HG03025 (cell line): ENCODE results near the gene MRGPRX4.
"Not testable (repeated sequence)": the region's sequence is repeated elsewhere in the genome, so short reads cannot be mapped to it uniquely, and the experiment has no call there.

Source experiments
- ATAC-seq: cut with Tn5 transposase; IDR thresholded peaks from one replicate; pipeline ENCODE4 v1.9.1; 2021; ENCODE audit warnings: mild to moderate bottlenecking, moderate library complexity; ENCODE audit not compliant: unreplicated experiment, low FRiP score

The MRGPRX4 gene

DNA sequence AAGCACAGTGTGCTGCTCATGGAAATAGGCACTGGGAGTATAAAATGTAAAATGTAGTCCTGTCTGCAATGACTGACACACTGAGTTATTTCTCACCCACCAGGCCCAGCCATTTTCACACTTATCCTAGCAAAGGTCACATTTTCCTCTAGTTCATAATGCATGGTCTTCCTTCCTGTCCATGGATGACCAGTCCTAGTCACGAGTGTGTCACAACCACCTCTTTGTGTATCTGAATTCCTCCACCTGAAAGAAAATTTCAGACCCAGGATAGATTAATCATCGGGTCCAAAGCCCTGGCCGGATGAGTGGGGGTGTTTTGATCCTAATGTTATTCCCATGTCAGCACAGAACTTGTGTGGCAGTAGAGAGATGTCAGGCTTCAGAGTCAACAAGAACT is at the start of gene MRGPRX4:
TSS of gene MRGPRX4 (plus strand) at position 172 of the 400 bp plus-strand sequence. CDS start 420 bp downstream, outside the sequence.
- no peak for ATAC-seq

DNA sequence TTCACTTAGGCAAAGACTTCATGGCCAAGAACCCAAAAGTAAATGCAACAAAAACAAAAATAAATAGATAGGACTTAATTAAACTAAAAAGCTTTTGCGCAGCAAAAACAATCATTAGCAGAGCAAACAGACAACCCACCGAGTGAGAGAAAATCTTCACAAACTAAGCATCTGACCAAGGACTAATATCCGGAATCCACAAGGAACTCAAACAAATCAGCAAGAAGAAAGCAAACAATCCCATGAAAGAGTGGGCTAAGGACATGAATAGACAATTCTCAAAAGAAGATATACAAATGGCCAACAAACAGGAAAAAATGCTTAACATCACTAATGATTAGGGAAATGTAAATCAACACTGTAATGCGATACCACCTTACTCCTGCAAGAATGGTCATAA is 41.5 kb upstream of the MRGPRX4 start:
- ATAC-seq: not testable (repeated sequence)

DNA sequence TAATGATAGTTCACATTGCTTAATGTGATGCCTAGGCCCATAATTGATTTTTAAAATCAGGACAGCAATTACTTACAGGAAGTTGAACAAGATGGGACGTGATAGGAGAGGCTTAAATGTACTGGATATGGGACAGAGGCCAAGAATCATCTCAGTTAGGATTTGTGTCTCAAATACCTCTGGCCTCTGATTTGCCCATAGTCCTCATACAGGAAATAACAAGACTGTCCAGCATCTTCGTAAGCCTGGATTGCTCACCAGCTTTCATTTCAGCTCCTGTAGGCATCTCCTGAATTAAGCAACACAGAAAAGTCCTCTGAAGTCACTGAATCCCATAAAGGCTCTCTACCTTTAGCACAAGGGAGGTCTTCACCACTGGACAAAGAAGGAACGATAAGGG is 40.3 kb upstream of the MRGPRX4 start, which contains the start of gene MRGPRX3:
TSS of gene MRGPRX3 (plus strand) at position 231 of the 400 bp plus-strand sequence. CDS start 4,632 bp downstream, outside the sequence.
- ATAC-seq: no peak

DNA sequence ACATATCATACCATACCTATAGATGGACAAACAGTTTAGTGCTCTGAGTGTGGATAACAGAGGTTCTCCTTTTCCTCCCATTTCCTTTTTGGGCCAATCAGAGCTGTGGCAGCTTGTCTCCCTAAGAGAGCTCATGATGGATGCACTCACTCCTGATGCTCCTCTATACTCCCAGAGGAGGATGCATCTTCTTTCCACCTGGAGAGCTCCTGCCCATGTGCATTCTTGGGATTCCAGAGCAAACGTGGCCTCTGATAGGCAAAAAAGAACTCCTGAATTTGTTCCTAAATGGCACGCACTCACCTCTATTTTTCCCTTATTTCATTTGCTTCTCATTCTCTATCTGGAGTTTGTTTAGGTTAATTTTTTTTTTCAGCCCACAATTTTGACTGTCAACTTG is 37.3 kb upstream of the MRGPRX4 start:
- ATAC-seq: no peak

DNA sequence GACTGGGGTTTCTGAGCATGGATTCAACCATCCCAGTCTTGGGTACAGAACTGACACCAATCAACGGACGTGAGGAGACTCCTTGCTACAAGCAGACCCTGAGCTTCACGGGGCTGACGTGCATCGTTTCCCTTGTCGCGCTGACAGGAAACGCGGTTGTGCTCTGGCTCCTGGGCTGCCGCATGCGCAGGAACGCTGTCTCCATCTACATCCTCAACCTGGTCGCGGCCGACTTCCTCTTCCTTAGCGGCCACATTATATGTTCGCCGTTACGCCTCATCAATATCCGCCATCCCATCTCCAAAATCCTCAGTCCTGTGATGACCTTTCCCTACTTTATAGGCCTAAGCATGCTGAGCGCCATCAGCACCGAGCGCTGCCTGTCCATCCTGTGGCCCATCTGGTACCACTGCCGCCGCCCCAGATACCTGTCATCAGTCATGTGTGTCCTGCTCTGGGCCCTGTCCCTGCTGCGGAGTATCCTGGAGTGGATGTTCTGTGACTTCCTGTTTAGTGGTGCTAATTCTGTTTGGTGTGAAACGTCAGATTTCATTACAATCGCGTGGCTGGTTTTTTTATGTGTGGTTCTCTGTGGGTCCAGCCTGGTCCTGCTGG is 35.3 kb upstream of the MRGPRX4 start:
- ATAC-seq: no peak

DNA sequence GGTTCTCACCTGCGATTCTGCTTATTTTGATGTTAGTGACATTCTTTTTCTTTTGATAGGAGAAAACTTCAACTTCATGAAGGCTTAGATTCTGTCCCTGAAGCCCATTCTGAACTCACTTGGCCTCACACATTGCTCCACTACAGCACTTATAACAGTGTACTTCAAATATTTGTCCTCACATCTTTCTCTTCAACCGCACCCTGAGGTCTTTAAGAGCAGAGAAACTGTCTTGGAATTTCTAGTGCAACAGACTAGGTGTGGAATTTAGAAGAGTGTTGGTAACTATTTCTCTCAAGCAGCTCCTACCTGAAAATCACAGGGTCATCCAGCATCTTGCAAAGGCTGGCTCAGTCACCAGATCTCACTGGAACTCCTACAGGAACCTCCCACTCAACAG is 32.5 kb upstream of the MRGPRX4 start:
- no peak for ATAC-seq

DNA sequence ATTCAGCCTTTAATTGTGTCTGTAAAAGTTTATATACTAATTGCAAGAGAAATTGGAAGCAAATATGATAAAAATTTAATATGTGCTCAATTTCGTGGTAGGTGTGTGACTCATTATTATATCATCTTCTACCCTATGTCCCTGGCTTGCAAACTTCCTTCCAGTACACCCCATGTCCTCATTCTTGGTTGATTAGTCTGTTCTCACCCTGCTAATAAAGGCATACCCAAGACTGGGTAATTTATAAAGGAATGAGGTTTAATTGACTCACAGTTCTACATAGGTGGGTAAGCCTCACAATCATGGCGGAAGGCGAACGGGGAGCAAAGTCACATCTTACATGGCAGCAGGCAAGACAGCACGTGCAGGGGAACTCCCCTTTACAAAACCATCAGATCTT is 28.4 kb upstream of the MRGPRX4 start:
- no peak for ATAC-seq

DNA sequence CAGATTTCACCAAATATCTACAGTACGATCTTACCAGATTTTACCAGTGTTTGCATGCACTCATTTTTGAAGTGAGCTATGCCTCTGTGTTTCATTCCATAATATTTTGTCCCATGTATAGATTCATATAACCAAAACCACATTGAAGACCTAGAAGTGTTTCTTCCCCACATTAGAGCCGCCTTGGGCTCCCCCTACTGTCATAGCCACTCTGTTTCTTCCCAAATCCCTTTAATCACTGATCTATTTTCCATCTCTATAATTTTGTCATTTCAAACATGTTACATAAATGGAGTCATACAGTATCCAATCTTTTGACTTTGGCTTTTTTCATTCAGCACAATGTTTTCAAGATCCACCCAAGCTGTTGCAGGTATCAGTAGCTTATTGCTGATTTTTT is 27.6 kb upstream of the MRGPRX4 start:
- no peak for ATAC-seq

DNA sequence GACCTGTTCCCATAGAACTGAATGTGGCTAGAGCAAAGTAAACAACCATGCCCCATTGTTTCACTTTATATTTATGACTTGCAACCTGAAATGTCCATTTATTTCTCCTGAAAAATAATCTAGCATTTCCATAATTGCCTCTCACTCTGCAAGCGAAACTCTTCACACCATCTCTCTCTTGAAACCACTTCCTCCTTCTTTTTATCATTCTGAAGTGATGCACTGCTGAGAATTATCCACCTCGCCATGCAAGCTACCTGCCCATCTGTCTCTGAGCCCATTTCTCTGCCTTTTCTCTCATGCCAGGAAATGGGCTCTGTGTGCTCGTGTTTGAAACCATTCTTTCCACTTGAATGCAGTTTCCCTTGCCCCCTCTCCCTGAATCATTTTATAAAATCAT is 26.8 kb upstream of the MRGPRX4 start:
- no peak for ATAC-seq

DNA sequence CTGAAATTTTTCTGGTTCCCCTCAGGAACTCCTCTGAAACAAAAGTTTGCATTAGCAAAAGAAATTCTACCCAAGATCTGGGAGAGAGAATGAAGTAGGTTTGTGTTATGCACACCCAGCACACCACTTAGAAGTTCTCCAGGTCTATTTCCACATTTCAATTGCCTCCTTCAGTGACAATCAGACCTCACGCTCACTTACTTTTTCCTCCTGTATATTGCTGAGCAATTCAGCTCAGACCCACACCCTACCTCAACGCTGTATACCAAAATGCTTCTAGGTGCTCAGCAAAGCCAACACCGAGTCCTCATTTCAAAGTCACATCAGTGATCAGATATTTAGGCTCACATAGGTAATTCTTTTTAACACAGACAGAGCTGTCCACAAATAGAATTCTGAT is 21.1 kb upstream of the MRGPRX4 start:
- ATAC-seq: no peak

DNA sequence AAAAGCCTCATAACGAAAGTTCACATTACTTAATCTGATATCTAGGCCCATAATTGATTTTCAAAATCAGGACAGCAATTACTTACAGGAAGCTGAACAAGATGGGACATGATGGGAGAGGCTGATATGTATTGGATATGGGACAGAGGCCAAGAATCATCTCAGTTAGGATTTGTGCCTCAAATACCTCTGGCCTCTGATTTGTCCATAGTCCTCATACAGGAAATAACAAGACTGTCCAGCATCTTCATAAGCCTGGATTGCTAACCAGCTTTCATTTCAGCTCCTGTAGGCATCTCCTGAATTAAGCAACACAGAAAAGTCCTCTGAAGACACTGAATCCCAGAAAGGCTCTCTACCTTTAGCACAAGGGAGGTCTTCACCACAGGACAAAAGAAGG is 4.3 kb upstream of the MRGPRX4 start:
- no peak for ATAC-seq

DNA sequence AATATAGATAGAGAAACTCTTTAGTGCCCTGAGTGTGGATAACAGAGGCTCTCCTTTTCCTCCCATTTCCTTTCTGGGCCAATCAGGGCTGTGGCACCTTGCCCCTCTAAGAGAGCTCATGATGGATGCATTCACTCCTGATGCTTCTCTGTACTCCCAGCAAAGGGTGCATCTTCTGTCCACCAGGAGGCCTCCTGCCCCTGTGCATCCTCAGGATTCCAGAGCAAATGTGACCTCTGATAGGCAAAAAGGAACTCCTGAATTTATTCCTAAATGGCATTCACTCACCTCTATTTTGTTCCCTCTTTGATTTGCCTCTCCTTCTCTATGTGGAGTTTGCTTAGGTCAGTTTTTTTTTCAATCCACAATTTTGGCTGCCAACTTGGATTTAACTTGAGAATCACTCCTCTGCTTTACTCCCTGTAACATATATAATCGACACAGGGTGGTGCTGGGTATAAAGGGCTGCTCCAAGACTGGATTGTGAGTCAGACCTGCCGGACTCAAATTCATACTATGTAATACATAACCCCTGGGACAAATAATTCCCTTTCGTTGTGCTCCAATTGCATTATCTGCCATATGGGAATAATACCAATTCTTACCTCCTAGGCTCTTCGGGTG is 1.1 kb upstream of the MRGPRX4 start:
- ATAC-seq: no peak

DNA sequence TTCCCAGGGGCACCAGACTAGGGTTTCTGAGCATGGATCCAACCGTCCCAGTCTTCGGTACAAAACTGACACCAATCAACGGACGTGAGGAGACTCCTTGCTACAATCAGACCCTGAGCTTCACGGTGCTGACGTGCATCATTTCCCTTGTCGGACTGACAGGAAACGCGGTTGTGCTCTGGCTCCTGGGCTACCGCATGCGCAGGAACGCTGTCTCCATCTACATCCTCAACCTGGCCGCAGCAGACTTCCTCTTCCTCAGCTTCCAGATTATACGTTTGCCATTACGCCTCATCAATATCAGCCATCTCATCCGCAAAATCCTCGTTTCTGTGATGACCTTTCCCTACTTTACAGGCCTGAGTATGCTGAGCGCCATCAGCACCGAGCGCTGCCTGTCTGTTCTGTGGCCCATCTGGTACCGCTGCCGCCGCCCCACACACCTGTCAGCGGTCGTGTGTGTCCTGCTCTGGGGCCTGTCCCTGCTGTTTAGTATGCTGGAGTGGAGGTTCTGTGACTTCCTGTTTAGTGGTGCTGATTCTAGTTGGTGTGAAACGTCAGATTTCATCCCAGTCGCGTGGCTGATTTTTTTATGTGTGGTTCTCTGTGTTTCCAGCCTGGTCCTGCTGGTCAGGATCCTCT is 709 bp downstream of the MRGPRX4 start:
- no peak for ATAC-seq

DNA sequence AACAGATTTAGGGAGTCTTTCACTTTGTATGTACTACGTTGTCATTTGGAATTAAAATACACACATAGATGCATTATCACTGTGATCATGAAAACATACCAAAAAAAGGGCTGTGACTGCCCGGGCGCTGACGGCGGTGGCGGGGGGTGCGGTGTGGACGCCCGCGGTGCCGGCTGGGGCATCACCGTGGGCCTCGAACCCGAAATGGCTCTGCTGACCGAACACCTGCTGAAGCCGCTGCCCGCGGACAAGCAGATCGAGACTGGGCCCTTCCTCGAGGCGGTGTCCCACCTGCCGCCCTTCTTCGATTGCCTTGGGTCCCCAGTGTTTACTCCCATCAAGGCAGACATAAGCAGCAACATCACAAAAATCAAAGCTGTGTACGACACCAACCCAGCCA is 16.2 kb downstream of the MRGPRX4 start:
- no peak for ATAC-seq

DNA sequence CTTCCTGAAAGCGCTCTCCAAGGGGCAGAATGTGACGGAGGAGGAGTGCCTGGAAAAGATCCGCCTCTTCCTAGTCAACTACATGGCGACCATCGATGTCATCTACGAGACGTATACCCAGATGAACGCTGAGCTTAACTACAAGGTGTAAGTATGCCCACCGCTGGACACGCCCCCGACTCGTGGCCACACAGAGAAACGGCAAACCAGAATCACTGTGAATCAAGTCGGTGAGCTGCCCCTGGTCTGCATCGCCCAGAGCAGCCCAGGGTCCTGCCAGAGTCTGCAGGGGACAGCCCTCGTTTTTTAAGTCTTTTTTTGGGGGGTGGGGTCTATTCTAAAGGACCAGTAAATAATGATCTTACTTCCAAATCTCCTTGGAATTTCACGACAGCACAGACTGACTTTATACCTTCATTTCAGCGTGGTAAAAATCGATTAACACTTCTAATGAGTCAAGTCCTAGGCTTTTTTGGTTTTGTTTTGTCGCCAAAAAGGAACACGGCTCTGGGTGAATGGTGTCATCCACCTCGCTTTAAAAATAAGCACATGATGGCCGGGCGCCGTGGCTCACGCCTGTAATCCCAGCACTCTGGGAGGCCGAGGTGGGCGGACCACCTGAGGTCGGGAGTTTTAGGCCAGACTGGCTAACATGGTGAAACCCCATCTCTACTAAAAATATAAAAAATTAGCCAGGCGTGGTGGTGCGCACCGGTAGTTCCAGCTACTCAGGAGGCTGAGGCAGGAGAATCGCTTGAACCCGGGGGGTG is 17.0 kb downstream of the MRGPRX4 start:
- not testable (repeated sequence) for ATAC-seq

DNA sequence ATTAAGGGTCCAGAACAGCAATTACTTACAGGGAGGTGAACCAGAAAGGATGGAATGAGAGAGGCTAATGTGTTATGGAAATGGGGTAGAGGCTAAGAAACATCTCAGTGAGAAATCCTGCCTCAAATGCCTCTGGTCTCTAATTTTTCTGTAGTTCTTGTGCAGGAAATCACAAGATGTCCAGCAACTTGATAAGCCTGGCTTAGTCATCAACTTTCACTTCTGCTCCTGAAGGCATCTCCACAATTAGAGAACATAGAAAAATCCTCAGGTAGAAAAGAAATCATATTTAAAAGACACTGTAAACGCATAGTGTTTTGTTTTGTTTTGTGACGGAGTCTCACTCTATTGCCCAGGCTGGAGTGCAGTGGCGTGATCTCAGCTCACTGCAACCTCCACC is 18.7 kb downstream of the MRGPRX4 start:
- no peak for ATAC-seq

DNA sequence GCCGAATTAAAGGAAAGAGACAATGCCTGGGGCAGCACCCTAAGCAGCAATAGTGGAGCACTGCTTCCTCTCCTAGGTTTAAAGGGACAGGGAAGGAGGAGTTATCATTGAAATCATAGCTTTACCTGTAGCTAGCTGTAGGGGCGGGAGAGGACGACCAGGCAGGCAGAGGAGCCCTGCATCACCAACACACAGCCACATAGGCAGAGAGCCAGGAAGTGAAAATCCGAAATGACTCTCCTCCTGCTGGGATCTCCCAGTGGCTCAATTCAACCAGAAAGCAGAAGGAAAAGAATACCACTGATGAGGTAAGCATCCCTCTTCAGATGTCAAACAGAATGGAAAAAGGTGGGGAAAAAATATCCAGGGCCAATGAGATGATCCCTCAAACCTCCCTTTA is 20.4 kb downstream of the MRGPRX4 start:
- ATAC-seq: no peak

DNA sequence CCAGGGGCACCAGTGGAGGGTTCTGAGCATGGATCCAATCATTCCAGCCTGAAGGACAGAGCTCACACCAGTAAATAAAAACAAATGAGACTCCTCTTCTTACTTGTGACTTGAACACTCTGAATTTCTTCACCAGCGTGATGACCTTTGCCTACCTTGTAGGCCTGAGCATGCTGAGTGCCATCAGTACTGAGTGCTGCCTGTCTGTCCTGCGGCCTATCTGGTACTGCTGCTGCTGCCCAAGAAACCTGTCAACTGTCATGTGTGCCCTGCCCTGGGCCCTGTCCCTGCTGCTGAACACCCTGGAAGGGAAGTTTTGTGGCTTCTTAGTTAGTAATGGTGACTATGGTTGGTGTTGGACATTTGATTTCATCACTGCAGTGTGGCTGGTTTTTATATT is 23.9 kb downstream of the MRGPRX4 start:
- ATAC-seq: no peak

DNA sequence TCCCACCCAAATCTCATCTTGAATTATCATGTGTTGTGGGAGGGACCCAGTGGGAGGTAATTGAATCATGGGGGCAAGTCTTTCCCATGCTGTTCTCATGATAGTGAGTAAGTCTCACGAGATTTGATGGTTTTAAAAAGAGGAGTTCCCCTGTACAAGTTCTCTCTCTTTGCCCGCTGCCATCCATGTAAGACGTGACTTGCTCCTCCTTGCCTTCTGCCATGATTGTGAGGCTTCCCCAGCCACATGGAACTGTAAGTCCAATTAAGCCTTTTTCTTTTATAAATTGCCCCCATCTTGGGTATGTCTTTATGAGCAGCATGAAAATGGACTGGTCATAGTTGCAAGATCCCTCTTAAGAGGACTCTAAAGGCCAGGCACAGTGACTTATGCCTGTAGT is 25.1 kb downstream of the MRGPRX4 start:
- ATAC-seq: not testable (repeated sequence)

DNA sequence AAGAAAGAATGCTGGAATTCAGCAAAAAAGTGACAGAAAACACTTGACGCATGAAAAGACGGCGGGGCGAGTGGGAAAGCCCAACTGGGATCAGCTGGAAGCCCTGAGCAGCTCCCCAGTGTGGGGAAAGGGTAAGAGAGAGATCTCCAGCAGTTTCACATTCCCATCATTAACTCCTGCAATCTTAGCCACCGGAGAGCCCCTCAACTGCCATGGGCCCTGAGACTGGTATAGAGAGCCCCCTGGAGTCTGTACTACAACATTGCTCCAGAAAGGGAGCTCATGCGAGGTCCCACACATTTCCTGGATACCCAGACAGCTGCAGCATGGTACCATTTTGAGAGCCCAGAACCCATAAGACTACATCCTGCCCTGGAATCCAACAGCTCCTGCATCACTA is 31.1 kb downstream of the MRGPRX4 start:
- ATAC-seq: no peak

DNA sequence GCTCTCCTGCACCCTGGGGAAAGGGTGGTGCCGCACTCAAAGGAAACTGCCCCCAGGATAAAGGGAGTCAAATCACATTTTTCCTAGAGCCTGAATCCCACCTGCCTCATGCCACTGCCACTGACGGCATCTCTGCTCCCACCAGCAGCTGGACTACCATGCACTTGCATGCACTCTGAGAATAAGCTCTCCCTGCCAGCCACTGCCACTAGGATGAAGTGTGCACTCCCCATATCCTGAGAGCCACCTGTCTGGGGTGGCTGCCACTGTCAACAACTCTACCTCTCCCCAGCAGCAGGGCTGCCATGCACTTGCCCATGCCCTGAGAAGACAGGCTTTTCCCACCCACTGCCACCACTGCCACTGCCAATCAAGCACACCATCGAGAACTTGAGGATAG is 31.6 kb downstream of the MRGPRX4 start:
- ATAC-seq: no peak
